Measurements from ENCODE around the gene TNFSF15.

Gene TNFSF15

GRCh38 chr9:114823441-114823840 is 17.6 kb upstream of the TNFSF15 start:
- no peak for FAIRE-seq
- no peak for DNase-seq (ENCODE audit: insufficient read length)

GRCh38 chr9:114822708-114823107 is 16.9 kb upstream of the TNFSF15 start:
- FAIRE-seq (no peak), DNase-seq (ENCODE audit: insufficient read length) (no peak)
- TF ChIP-seq POLR2A (IDR thresholded peaks at IDR 0.05; ENCODE audit: low read depth, low read length) = no peak
- TF ChIP-seq POLR2AphosphoS5 (IDR thresholded peaks at IDR 0.05; ENCODE audit: low read depth, low read length) = no peak
- no peak for TF ChIP-seq TAF1 (IDR thresholded peaks at IDR 0.05; ENCODE audit: borderline replicate concordance, low read depth, low read length)

More at GRCh38 chr9:114823441-114823840, 17.6 kb upstream of the TNFSF15 start:
- TF ChIP-seq POLR2AphosphoS5 (IDR thresholded peaks at IDR 0.05; ENCODE audit: low read depth, low read length) = no peak

GRCh38 chr9:114820776-114821501 is 15.1 kb upstream of the TNFSF15 start:
- FAIRE-seq = no peak
- TF ChIP-seq POLR2A (IDR thresholded peaks at IDR 0.05; ENCODE audit: low read depth, low read length) = no peak
- no peak for TF ChIP-seq POLR2AphosphoS5 (IDR thresholded peaks at IDR 0.05; ENCODE audit: low read depth, low read length)
- TF ChIP-seq TAF1 (IDR thresholded peaks at IDR 0.05; ENCODE audit: borderline replicate concordance, low read depth, low read length) = no peak

GRCh38 chr9:114818178-114818577 is 12.3 kb upstream of the TNFSF15 start:
- TF ChIP-seq POLR2A (IDR thresholded peaks at IDR 0.05; ENCODE audit: low read depth, low read length) (no peak), POLR2AphosphoS5 (IDR thresholded peaks at IDR 0.05; ENCODE audit: low read depth, low read length) (no peak), TAF1 (IDR thresholded peaks at IDR 0.05; ENCODE audit: borderline replicate concordance, low read depth, low read length) (no peak)
- DNase-seq (ENCODE audit: insufficient read length) (no peak), FAIRE-seq (no peak)

More at GRCh38 chr9:114820776-114821501, 15.1 kb upstream of the TNFSF15 start:
- no peak for DNase-seq (ENCODE audit: insufficient read length)

GRCh38 chr9:114813717-114814418 is 8.0 kb upstream of the TNFSF15 start:
- DNase-seq (ENCODE audit: insufficient read length) (no peak), FAIRE-seq (no peak)
- TF ChIP-seq POLR2AphosphoS5 (IDR thresholded peaks at IDR 0.05; ENCODE audit: low read depth, low read length) (no peak), TAF1 (IDR thresholded peaks at IDR 0.05; ENCODE audit: borderline replicate concordance, low read depth, low read length) (no peak), POLR2A (IDR thresholded peaks at IDR 0.05; ENCODE audit: low read depth, low read length) (no peak)

GRCh38 chr9:114811966-114812636 is 6.3 kb upstream of the TNFSF15 start:
- FAIRE-seq (no peak), DNase-seq (ENCODE audit: insufficient read length) (no peak)
- TF ChIP-seq POLR2A (IDR thresholded peaks at IDR 0.05; ENCODE audit: low read depth, low read length) (no peak), TAF1 (IDR thresholded peaks at IDR 0.05; ENCODE audit: borderline replicate concordance, low read depth, low read length) (no peak), POLR2AphosphoS5 (IDR thresholded peaks at IDR 0.05; ENCODE audit: low read depth, low read length) (no peak)

- DNase-seq (ENCODE audit: insufficient read length) (no peak), FAIRE-seq (no peak)
- TF ChIP-seq POLR2AphosphoS5 (IDR thresholded peaks at IDR 0.05; ENCODE audit: low read depth, low read length) (no peak), TAF1 (IDR thresholded peaks at IDR 0.05; ENCODE audit: borderline replicate concordance, low read depth, low read length) (no peak), POLR2A (IDR thresholded peaks at IDR 0.05; ENCODE audit: low read depth, low read length) (no peak)
These were observed 5.5 kb upstream of the TNFSF15 start for GRCh38 chr9:114811301-114811700.

GRCh38 chr9:114810614-114811013 is 4.8 kb upstream of the TNFSF15 start:
- TF ChIP-seq POLR2A (IDR thresholded peaks at IDR 0.05; ENCODE audit: low read depth, low read length) = no peak
- no peak for TF ChIP-seq POLR2AphosphoS5 (IDR thresholded peaks at IDR 0.05; ENCODE audit: low read depth, low read length)
- TF ChIP-seq TAF1 (IDR thresholded peaks at IDR 0.05; ENCODE audit: borderline replicate concordance, low read depth, low read length) = no peak
- DNase-seq (ENCODE audit: insufficient read length) (no peak), FAIRE-seq (no peak)

- no peak for TF ChIP-seq TAF1 (IDR thresholded peaks at IDR 0.05; ENCODE audit: borderline replicate concordance, low read depth, low read length)
- TF ChIP-seq POLR2AphosphoS5 (IDR thresholded peaks at IDR 0.05; ENCODE audit: low read depth, low read length) = no peak
- no peak for TF ChIP-seq POLR2A (IDR thresholded peaks at IDR 0.05; ENCODE audit: low read depth, low read length)
- DNase-seq (ENCODE audit: insufficient read length) = no peak
- FAIRE-seq = peak; percentile 61
These were observed 674 bp upstream of the TNFSF15 start for GRCh38 chr9:114806526-114806900.

- TF ChIP-seq POLR2AphosphoS5 (IDR thresholded peaks at IDR 0.05; ENCODE audit: low read depth, low read length) (no peak), TAF1 (IDR thresholded peaks at IDR 0.05; ENCODE audit: borderline replicate concordance, low read depth, low read length) (no peak), POLR2A (IDR thresholded peaks at IDR 0.05; ENCODE audit: low read depth, low read length) (no peak)
- no peak for FAIRE-seq
- no peak for DNase-seq (ENCODE audit: insufficient read length)
These were observed 1.3 kb downstream of the TNFSF15 start for GRCh38 chr9:114804505-114804904.

GRCh38 chr9:114803479-114804265 is 2.2 kb downstream of the TNFSF15 start:
- DNase-seq (ENCODE audit: insufficient read length) (no peak), FAIRE-seq (no peak)
- TF ChIP-seq TAF1 (IDR thresholded peaks at IDR 0.05; ENCODE audit: borderline replicate concordance, low read depth, low read length) = no peak
- no peak for TF ChIP-seq POLR2A (IDR thresholded peaks at IDR 0.05; ENCODE audit: low read depth, low read length)
- no peak for TF ChIP-seq POLR2AphosphoS5 (IDR thresholded peaks at IDR 0.05; ENCODE audit: low read depth, low read length)
